ENCODE measurements around the gene USP40.

Gene USP40

DNA sequence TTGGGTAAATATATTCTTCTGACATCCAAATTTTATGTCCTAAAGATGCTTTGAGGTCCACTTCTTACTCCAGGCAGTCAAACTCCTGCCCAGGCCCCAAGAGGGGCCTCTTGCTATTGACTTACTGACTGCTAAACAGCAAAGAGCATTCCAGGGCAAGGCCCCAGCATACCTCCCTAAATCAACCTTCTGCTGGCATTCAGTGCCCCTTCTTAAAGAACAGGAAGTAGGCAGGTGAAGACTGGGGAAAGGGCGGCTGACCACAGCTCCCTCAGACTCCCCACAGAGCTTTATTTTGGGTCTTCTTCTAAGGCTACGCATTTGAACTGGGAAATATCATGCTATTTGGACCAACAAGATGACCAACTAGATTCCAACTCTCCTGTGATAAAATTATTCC is 68.9 kb downstream of the USP40 start:
- no peak for TF ChIP-seq CTCF (IDR thresholded peaks at IDR 0.05; ENCODE audit: insufficient read depth, low read depth, low read length, missing control alignments)
- no peak for DNase-seq (ENCODE audit: low read depth)
- no peak overlapping the region for H3K4me3 ChIP-seq (ENCODE audit: low read length)

GRCh38 chr2:233495503-233496496 is 70.8 kb downstream of the USP40 start:
- no peak for TF ChIP-seq CTCF (IDR thresholded peaks at IDR 0.05; ENCODE audit: insufficient read depth, low read depth, low read length, missing control alignments)
- no peak overlapping the region for H3K4me3 ChIP-seq (ENCODE audit: low read length)
- no peak for DNase-seq (ENCODE audit: low read depth)

- TF ChIP-seq CTCF (IDR thresholded peaks at IDR 0.05; ENCODE audit: insufficient read depth, low read depth, low read length, missing control alignments): no peak
These were observed 73.8 kb downstream of the USP40 start for GRCh38 chr2:233492751-233493150.

DNA sequence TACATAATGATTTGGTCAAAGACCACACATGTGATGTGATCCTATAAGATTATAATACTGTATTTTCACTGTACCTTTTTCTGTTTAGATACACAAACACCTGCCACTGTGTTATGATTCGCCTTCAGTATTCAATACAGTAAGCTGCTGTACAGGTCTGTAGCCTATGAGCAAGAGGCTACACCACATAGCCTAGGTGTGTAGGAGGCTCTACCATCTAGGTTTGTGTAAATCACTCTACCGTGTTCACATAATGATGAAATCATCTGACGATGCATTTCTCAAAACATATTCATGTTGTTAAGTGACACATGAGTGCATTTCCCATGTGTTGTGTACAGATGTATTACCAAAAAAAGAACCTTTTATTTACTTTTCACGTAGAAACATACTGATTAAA is 74.5 kb downstream of the USP40 start:
- TF ChIP-seq CTCF (IDR thresholded peaks at IDR 0.05; ENCODE audit: insufficient read depth, low read depth, low read length, missing control alignments): no peak
- DNase-seq (ENCODE audit: low read depth): peak; percentile 95
- no peak overlapping the region for H3K4me3 ChIP-seq (ENCODE audit: low read length)

More at GRCh38 chr2:233492751-233493150, 73.8 kb downstream of the USP40 start:
- DNase-seq (ENCODE audit: low read depth): peak; percentile 94
- no peak overlapping the region for H3K4me3 ChIP-seq (ENCODE audit: low read length)

DNA sequence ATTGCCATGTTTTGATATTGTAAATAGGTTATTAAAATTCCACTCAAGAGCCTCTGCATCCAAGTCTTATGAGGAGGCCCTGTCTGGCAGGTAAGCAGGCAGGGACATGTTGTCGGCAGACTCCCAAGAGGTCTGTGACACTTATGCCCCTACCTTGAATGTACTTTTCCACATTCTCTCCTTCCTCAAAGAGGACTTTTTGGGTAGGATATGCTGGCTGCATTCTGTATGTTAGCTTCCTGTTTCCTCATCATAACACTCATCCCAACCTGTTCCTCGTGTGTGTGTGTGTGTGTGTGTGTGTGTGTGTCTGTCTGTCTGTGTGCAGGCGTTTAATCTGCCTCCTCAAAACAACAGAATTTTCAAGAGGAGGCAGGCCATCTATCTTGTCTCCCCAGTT is 75.3 kb downstream of the USP40 start:
- no peak for TF ChIP-seq CTCF (IDR thresholded peaks at IDR 0.05; ENCODE audit: insufficient read depth, low read depth, low read length, missing control alignments)
- H3K4me3 ChIP-seq (ENCODE audit: low read length): no peak overlapping the region
- peak; percentile 62 for DNase-seq (ENCODE audit: low read depth)

- H3K4me3 ChIP-seq (ENCODE audit: low read length): no peak overlapping the region
- no peak for TF ChIP-seq CTCF (IDR thresholded peaks at IDR 0.05; ENCODE audit: insufficient read depth, low read depth, low read length, missing control alignments)
- peak; percentile 65 for DNase-seq (ENCODE audit: low read depth)
These were observed 75.8 kb downstream of the USP40 start for GRCh38 chr2:233490831-233491230.

Data from epithelial cell of esophagus (primary cell).